ENCODE data around the gene MCRIP2.

GRCh38 chr16:619476-620100 is 22.0 kb upstream of the MCRIP2 start:
- TF ChIP-seq POLR2A (IDR thresholded peaks at IDR 0.05): no peak
- TF ChIP-seq CTCF (IDR thresholded peaks at IDR 0.05): no peak

All from thyroid gland (tissue), 4 donors.